Measurements from ENCODE around the gene TTC33. TPM values are rescaled to one million over a fixed set of nuclear protein-coding genes. Genes with fewer than 3 reads are reported as not detected.

Gene TTC33
- total RNA-seq, 4 donors from 2014 or later = 8.5 to 11.8 (median 9.6) TPM

DNA sequence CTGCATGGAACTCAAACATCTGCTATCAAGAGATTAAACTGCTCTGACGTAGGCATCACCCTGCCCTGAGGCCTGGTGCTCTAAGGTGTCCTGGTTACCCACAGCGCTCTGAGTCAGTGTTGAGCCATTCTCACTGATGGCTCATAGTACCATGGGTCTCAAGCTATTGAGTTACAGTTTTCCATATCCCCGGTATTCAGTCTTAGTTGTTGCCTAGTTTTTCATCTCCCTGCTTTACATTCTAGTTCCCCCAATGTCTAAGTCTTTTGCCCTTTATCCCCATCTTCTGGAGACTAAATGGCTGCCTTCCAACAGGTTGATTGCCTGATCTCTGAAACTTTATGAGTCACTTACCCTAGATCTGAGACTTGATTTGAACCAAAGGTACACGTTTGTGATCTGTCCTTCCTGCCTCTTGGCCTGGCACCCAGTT lies 237.3 kb downstream of the TTC33 start:
- Histone ChIP-seq H3K36me3 (no peaks in the 10 kb centered on the region), H3K27me3 (no peaks in the 10 kb centered on the region), H3K27ac (no peak overlapping the region), H3K9me3 (no peaks in the 10 kb centered on the region), H3K4me3 (no peak overlapping the region), H3K4me1 (no peaks in the 10 kb centered on the region)
- TF ChIP-seq, protein P1, sequence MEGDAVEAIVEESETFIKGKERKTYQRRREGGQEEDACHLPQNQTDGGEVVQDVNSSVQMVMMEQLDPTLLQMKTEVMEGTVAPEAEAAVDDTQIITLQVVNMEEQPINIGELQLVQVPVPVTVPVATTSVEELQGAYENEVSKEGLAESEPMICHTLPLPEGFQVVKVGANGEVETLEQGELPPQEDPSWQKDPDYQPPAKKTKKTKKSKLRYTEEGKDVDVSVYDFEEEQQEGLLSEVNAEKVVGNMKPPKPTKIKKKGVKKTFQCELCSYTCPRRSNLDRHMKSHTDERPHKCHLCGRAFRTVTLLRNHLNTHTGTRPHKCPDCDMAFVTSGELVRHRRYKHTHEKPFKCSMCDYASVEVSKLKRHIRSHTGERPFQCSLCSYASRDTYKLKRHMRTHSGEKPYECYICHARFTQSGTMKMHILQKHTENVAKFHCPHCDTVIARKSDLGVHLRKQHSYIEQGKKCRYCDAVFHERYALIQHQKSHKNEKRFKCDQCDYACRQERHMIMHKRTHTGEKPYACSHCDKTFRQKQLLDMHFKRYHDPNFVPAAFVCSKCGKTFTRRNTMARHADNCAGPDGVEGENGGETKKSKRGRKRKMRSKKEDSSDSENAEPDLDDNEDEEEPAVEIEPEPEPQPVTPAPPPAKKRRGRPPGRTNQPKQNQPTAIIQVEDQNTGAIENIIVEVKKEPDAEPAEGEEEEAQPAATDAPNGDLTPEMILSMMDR (IDR thresholded peaks at IDR 0.05) = no peak
- TF ChIP-seq EP300 (IDR thresholded peaks at IDR 0.05) (no peak), POLR2A (IDR thresholded peaks at IDR 0.05) (no peak), POLR2AphosphoS5 (IDR thresholded peaks at IDR 0.05) (no peak)
- no peak for DNase-seq (ENCODE audit: low spot score in 2 of 2)
- WGBS = 73% methylated on average over 4 of the region's 4 CpGs

DNA sequence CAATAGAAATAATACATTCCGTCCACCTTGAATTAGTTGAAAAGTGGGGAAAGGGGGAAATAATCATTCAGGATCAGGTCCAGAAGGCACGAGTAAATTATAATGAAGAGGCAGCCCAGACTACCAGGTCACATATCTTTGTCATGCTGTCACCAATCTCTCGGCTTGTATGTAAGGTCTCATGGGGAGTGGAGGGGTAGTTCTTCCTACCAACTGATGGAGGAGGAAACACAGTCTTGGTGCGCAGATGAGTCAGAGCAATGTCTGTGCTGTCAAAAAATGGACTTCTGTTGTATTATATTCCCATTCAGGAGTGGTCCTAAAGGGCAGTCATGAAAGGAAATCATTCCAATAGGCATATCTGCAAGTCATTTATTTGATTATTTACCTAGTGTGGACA lies 240.3 kb downstream of the TTC33 start:
- Histone ChIP-seq H3K27ac (no peak overlapping the region), H3K9me3 (no peaks in the 10 kb centered on the region), H3K27me3 (no peaks in the 10 kb centered on the region), H3K4me1 (no peaks in the 10 kb centered on the region), H3K4me3 (no peak overlapping the region), H3K36me3 (no peaks in the 10 kb centered on the region)
- TF ChIP-seq EP300 (IDR thresholded peaks at IDR 0.05) (no peak), POLR2A (IDR thresholded peaks at IDR 0.05) (no peak), POLR2AphosphoS5 (IDR thresholded peaks at IDR 0.05) (no peak)
- TF ChIP-seq, protein P1 (IDR thresholded peaks at IDR 0.05) = no peak
- no peak for DNase-seq (ENCODE audit: low spot score in 2 of 2)
- WGBS = 82% methylated on average over 4 of the region's 4 CpGs

DNA sequence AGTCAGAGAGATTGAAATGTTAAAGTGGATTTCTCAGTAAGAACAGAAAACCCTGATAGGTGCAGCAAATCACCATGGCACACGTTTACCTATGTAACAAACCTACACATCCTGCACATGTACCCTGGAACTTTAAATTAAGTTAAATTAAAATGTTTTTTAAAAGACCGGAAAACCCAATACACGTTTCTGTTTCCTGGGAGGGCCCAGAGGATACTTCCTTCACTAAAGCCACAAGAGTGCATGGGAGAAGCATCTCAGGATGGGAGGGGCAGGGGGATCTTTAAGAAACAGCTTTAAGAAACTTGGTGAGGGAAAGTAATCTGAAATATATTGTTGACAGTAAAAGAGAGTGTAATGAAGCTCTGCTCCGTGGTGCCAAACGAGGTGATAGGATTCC lies 240.8 kb downstream of the TTC33 start:
- WGBS = 70% methylated on average over 5 of the region's 5 CpGs

DNA sequence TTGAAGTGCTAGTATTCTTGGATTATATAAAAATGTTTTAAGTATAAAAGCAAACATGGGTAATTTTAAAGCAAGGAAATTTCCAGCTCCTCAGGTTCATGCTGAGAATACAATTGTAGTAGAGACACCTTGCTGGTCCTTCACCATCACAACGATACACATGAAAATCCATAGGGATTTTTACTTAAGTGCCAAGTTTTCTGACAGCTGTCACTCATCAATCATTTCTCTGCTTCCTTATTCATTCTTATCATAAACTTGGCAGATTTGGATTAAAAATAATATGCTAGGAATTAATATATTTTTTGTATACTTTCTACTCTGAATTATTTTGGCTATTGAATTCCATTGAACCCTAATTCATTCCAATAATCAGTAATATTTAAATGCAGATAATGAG lies 244.0 kb downstream of the TTC33 start:
- 88% methylated on average over 1 of the region's 1 CpG for WGBS
- H3K4me1 ChIP-seq = no peaks in the 10 kb centered on the region
- no peak for DNase-seq (ENCODE audit: low spot score in 2 of 2)
- TF ChIP-seq, protein P1 (IDR thresholded peaks at IDR 0.05) = no peak
- no peak for TF ChIP-seq EP300 (IDR thresholded peaks at IDR 0.05)
- no peak for TF ChIP-seq POLR2AphosphoS5 (IDR thresholded peaks at IDR 0.05)
- no peak for TF ChIP-seq POLR2A (IDR thresholded peaks at IDR 0.05)
- H3K9me3 ChIP-seq = no peaks in the 10 kb centered on the region
- H3K36me3 ChIP-seq = no peaks in the 10 kb centered on the region
- H3K27ac ChIP-seq = no peak overlapping the region
- H3K27me3 ChIP-seq = no peaks in the 10 kb centered on the region
- H3K4me3 ChIP-seq = no peak overlapping the region

More for the DNA sequence above, 240.8 kb downstream of the TTC33 start:
- Histone ChIP-seq H3K9me3 (no peaks in the 10 kb centered on the region), H3K27me3 (no peaks in the 10 kb centered on the region), H3K4me1 (no peaks in the 10 kb centered on the region), H3K36me3 (no peaks in the 10 kb centered on the region), H3K27ac (no peak overlapping the region), H3K4me3 (no peak overlapping the region)
- TF ChIP-seq EP300 (IDR thresholded peaks at IDR 0.05) = no peak
- TF ChIP-seq POLR2AphosphoS5 (IDR thresholded peaks at IDR 0.05) = no peak
- TF ChIP-seq, protein P1 (IDR thresholded peaks at IDR 0.05) = no peak
- no peak for DNase-seq (ENCODE audit: low spot score in 2 of 2)

DNA sequence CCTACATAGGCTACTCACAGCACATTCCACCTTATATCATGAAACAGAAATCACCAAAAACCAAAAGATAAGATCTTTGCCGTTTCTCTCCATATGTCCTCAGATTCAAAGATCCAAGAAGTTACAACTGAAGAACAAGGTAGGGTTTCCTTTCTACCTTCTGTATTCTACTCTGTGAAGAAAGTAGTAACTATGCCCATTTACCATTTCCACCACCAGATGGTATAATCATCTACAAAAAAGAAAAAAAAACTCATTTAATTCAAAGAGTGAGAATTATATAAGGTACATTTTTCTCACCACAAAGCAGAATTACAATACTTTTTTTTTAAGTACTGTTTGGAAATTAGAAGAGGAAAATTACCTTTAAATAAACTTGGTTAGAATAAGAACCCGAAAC lies 248.7 kb downstream of the TTC33 start:
- 54% methylated on average over 2 of the region's 2 CpGs for WGBS
- TF ChIP-seq POLR2A (IDR thresholded peaks at IDR 0.05) (no peak), EP300 (IDR thresholded peaks at IDR 0.05) (no peak), POLR2AphosphoS5 (IDR thresholded peaks at IDR 0.05) (no peak)
- TF ChIP-seq, protein P1 (IDR thresholded peaks at IDR 0.05) = no peak
- H3K27ac ChIP-seq = no peak overlapping the region
- DNase-seq (ENCODE audit: low spot score in 2 of 2) = no peak
- no peaks in the 10 kb centered on the region for H3K36me3 ChIP-seq
- H3K9me3 ChIP-seq = no peaks in the 10 kb centered on the region
- no peaks in the 10 kb centered on the region for H3K27me3 ChIP-seq
- H3K4me1 ChIP-seq = no peaks in the 10 kb centered on the region
- H3K4me3 ChIP-seq = no peak overlapping the region

Measured in suprapubic skin (tissue), 4 donors.